ENCODE results near the gene TKFC. TPM values are rescaled to one million over a fixed set of nuclear protein-coding genes. Genes with fewer than 3 reads are reported as not detected.

TKFC gene
- total RNA-seq, 2 donors from 2014 or later: 39.6 to 41.9 TPM

DNA sequence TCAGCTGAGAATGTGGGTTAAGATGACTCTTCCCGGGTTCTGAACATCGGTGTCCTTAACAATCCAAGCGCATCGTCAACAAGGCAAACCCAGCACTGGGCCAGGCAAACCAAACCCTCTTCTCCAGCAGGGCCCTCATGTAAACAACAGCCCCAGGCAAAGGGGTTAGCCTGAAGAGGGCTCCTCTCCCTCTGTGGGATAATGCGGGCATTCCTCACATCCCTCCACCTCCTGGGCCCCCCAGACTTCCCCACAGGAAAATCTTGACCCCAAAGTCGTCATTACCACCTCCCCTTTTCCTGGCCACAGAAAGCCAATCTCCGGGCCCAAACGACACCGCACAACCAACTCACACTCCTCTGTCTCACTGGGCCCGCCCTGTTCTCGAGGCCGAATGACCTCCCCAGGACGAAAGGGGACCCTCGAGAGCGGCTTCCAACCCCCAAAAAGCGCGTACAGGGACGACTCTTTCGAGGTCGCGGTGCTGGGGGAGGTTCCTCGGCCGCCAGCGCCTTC is 689 bp upstream of the TKFC start:
- no peaks in the 10 kb centered on the region for H3K9me3 ChIP-seq (ENCODE audit: control insufficient read depth, low read length, poor library complexity, severe bottlenecking)
- Mint-ChIP-seq H3K36me3 (ENCODE audit: low read depth) (peaks cover 7% of the 10 kb centered on the region), H3K4me1 (peaks cover 45% of the 10 kb centered on the region), H3K27me3 (no peaks in the 10 kb centered on the region), H3K4me3 (peak overlapping the region; percentile 94), H3K27ac (peak overlapping the region; percentile 98)
- ATAC-seq (no peak), DNase-seq (no peak)

DNA sequence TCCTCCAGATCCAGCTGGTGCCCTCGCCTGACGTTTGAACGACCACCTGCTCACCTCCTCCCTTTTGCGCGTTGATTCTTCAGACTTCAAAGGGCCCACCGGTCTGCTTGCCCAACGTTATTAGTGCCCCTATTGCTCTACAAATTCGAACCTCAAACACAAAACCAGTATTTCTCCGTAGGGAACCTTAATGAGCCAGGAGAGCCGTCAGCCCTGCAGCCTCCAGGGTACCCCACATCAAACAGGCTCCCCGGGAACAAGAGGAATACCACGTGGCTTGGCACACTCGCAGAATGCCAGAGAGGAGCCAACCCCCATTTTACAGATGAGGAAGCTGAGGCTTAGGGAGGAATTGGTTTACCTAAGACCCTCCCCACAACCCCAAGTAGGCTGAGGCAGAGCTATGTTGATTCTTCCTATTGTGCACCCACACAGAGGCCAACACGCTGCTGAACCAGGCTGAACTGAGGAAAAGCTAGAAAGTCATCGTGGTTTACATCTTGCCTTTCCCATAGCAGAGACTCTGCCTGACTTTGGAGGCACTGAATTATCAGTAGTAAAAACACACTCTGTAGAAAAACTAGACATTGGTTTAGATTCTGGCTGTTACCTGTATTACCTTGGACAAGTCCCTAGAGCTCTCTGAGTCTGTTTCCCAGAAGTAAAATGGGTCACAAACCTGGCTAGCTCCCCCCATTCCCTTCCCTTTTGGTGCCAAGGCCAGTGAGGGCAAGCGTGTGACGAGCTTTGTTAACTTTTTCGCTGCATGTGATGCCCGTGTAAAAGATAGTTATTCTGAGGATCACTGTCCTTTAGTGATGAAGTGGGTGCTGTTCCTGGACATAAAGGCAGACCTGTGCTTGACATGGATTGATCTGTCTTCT is 764 bp downstream of the TKFC start:
- Mint-ChIP-seq H3K27me3 (no peaks in the 10 kb centered on the region), H3K36me3 (ENCODE audit: low read depth) (peaks cover 11% of the 10 kb centered on the region), H3K4me3 (peak overlapping the region; percentile 94), H3K4me1 (peaks cover 42% of the 10 kb centered on the region), H3K27ac (peak overlapping the region; percentile 98)
- no peaks in the 10 kb centered on the region for H3K9me3 ChIP-seq (ENCODE audit: control insufficient read depth, low read length, poor library complexity, severe bottlenecking)
- ATAC-seq: no peak
- no peak for DNase-seq

DNA sequence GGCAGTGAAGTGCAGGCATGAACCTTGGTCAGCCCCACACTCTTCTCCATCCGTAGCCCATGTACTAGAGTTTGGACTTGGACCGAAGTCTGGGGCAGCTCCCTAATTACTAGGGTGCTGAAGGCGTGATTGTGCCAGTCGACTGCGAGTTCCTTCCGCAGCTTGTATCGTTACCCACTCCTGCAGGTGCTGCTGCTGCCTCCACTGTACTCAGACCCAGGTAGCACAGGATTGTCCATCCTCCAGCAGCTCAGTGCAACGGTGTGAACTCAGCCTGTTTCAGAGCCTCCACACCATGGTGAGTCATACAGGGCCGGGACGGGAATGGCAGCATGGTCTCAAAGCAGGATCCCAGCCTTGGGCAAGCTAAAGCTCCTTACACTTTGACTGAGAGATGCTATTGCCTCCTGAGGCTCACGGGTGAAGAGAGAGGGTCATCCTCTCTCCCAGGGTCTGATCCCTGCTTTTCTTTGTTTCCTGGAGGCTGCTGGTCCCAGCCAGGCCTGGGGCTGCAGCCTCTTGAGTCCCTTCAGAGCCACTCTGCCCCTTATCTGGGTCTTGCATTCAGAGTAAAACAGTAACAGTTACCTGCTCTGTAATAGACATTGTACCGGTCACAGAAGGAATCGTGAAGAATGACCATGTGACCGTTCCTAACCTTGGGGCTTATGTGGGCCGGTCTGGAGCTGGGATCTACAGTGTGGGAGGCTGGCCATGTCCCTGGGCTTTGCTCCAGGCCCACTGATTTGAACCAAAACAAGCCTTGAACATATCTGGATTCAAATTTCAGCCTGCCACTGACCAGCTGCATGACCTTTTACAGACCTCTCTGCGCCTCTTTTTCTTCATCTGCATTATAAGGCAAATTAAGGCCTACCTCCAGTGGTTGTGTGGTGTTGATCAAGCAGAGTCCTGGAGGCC is 1.7 kb downstream of the TKFC start:
- H3K27me3 Mint-ChIP-seq: no peaks in the 10 kb centered on the region
- peaks cover 6% of the 10 kb centered on the region for H3K36me3 Mint-ChIP-seq (ENCODE audit: low read depth)
- peak overlapping the region; percentile 98 for H3K27ac Mint-ChIP-seq
- DNase-seq (no peak), ATAC-seq (no peak)
- H3K4me1 Mint-ChIP-seq: peaks cover 36% of the 10 kb centered on the region
- no peaks in the 10 kb centered on the region for H3K9me3 ChIP-seq (ENCODE audit: control insufficient read depth, low read length, poor library complexity, severe bottlenecking)
- H3K4me3 Mint-ChIP-seq: peak overlapping the region; percentile 94

DNA sequence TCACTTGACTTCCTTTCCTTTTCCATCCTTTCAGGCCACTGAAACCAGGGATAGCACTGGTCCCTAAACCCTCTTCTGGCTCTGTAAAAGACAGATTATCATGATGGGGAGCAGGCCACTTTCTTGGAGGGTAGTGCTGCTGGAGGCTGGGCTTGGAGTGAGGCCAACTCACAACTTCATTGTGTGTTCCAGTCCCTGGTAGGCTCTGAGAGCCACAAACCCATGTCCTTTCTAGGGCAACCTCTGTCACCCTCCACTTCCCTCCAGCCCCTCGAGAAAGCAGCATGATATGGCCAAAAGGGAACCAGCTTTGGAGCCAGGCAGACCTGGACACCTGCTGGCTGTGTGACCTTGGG is 2.3 kb downstream of the TKFC start:
- H3K4me1 Mint-ChIP-seq: peaks cover 30% of the 10 kb centered on the region
- no peaks in the 10 kb centered on the region for H3K27me3 Mint-ChIP-seq
- no peaks in the 10 kb centered on the region for H3K9me3 ChIP-seq (ENCODE audit: control insufficient read depth, low read length, poor library complexity, severe bottlenecking)
- no peak overlapping the region for H3K4me3 Mint-ChIP-seq
- no peak for DNase-seq
- ATAC-seq: no peak
- H3K27ac Mint-ChIP-seq: peak overlapping the region; percentile 73
- peaks cover 6% of the 10 kb centered on the region for H3K36me3 Mint-ChIP-seq (ENCODE audit: low read depth)

DNA sequence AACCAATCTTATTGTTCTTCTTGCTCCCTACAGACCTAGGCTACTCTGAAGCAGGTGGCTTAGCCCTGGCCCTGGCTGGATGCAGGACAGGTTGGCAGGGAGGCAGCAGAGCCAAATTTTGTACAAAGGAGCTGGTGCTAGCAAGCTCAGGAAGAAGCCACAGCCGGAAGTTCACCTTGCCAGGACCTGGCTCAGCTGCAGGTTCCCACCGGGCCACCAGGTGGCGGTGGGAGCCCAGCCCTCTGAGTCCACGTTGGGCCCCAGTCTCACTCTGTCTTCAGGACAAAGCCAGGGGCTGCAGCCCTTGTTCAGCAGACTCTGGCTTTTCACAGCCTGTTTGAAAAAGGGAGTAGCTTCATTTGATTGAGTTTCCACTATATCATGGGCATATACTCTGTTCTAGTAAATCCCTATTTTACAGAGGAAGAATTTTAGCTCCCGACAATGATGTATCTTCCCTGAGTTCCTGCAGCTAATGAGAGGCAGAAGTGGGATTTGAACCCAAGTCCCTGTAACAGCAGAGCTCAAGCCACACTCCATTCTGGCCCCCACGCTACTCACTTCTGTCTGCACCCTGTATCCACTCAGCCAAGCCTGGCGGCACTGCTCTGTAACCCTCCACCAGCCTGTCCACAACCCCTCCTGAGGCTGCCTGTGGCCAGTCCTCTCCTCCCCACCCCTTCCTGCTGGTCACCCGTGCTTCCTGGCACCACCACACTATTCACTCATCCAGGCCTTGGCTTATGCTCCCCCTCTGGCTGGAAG is 3.3 kb downstream of the TKFC start:
- Mint-ChIP-seq H3K27me3 (no peaks in the 10 kb centered on the region), H3K36me3 (ENCODE audit: low read depth) (peaks cover 6% of the 10 kb centered on the region), H3K4me3 (peak overlapping the region; percentile 25), H3K4me1 (peaks cover 25% of the 10 kb centered on the region), H3K27ac (peak overlapping the region; percentile 73)
- H3K9me3 ChIP-seq (ENCODE audit: control insufficient read depth, low read length, poor library complexity, severe bottlenecking): no peaks in the 10 kb centered on the region
- DNase-seq (peak; percentile 74 to 83 (median 74)), ATAC-seq (peak; percentile 62)

DNA sequence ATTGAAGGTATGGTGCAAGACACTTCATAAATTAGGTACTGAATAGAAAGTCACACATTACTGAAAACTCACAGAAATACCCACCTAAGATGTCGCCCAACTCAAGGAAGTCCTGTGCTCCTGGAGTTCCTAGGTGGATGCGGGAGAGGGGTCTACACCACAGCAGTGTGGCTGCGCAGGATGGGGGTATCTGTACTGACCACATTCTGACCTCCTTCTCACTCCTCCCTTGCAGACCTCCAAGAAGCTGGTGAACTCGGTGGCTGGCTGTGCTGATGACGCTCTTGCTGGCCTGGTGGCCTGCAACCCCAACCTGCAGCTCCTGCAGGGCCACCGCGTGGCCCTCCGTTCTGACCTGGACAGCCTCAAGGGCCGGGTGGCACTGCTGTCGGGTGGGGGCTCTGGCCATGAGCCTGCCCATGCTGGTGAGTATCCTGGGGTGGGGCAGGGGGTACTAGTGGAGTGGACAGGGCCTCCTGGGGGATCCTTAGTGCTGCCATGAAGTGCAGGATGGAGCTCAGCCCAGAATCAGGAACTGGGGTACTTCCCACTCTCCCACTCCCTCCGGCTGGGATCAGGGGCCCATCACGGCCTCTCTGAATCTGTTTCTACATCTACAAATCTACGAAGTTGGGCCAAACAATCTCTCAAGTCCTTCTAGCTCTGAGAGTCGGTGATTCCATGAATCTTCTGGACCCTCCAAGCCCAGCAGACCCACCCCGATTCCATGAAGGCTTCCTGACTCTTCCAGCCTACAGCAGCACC is 4.9 kb downstream of the TKFC start:
- peak overlapping the region; percentile 89 for H3K27ac Mint-ChIP-seq
- no peaks in the 10 kb centered on the region for H3K9me3 ChIP-seq (ENCODE audit: control insufficient read depth, low read length, poor library complexity, severe bottlenecking)
- H3K36me3 Mint-ChIP-seq (ENCODE audit: low read depth): peaks cover 3% of the 10 kb centered on the region
- no peak overlapping the region for H3K4me3 Mint-ChIP-seq
- peaks cover 15% of the 10 kb centered on the region for H3K4me1 Mint-ChIP-seq
- ATAC-seq (no peak), DNase-seq (no peak)
- no peaks in the 10 kb centered on the region for H3K27me3 Mint-ChIP-seq

DNA sequence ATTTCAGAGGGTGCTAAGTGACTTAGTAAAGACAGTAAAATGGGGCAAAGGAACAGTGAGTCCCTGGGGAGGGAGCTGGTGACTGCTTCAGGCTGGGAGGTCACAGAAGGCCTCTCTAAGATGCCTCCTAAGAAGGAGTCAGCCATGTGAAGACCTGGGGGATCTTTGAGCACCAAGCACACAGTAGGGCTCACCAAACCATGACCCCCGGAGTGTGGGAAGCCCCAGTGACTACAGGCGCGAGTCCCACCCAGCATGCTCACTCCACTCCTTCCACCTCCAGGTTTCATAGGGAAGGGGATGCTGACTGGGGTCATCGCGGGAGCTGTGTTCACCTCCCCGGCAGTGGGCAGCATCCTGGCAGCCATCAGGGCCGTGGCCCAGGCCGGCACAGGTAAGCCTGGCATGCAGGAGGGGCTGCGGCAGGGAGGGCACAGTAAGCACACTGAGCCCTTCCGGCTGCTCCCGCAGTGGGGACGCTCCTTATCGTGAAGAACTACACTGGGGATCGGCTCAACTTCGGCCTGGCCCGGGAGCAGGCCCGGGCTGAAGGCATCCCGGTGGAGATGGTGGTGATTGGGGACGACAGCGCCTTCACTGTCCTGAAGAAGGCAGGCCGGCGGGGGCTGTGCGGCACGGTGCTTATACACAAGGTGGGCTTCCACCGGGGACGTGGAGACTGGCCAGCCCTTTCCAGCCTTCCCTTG is 5.9 kb downstream of the TKFC start:
- Mint-ChIP-seq H3K4me3 (no peak overlapping the region), H3K4me1 (peaks cover 8% of the 10 kb centered on the region), H3K27me3 (no peaks in the 10 kb centered on the region), H3K27ac (no peak overlapping the region), H3K36me3 (ENCODE audit: low read depth) (peaks cover 3% of the 10 kb centered on the region)
- no peak for ATAC-seq
- no peak for DNase-seq
- no peaks in the 10 kb centered on the region for H3K9me3 ChIP-seq (ENCODE audit: control insufficient read depth, low read length, poor library complexity, severe bottlenecking)

DNA sequence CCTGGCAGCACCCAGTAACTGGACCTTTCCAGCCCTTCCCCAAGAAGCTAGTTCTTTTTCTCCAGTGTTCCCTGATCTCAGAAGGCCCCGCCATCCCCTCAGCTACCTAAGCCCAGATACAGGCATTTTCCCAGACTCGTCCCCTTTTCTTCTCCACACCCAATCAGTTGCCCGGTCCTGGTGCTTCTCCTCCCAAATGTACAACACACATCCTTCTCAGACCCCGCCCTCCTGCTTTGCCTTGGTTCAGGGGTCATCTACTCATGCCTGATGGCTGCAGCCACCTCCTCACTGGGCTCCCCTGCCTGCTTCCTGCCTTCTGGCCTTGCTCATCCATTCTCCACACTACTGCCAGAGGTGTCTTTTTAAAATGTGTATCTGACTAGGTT is 6.5 kb downstream of the TKFC start:
- no peak for ATAC-seq
- peak overlapping the region; percentile 27 for H3K27ac Mint-ChIP-seq
- peaks cover 8% of the 10 kb centered on the region for H3K4me1 Mint-ChIP-seq
- H3K36me3 Mint-ChIP-seq (ENCODE audit: low read depth): peaks cover 3% of the 10 kb centered on the region
- H3K27me3 Mint-ChIP-seq: no peaks in the 10 kb centered on the region
- H3K9me3 ChIP-seq (ENCODE audit: control insufficient read depth, low read length, poor library complexity, severe bottlenecking): no peaks in the 10 kb centered on the region
- H3K4me3 Mint-ChIP-seq: no peak overlapping the region
- no peak for DNase-seq

DNA sequence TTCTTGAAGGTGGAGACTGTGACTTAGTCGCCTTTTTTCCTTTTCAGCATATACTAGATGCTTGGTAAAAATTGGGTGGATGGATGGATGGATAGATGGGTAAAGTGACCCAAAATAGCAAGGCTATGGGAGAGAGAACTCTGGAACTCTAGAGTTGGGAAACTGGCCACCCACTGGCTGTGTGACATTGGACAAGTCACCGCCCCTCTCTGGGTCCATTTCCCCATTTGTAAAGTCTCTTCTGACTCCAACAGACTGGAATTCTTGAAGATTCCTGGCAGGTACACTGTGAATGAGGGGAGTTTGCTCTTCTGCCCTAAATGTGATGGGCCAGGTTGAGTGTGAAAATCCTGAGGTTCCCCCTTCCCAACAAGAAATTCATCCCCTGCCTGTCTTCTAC is 8.0 kb downstream of the TKFC start:
- H3K27me3 Mint-ChIP-seq: no peaks in the 10 kb centered on the region
- H3K36me3 Mint-ChIP-seq (ENCODE audit: low read depth): peaks cover 3% of the 10 kb centered on the region
- peaks cover 8% of the 10 kb centered on the region for H3K4me1 Mint-ChIP-seq
- no peaks in the 10 kb centered on the region for H3K9me3 ChIP-seq (ENCODE audit: control insufficient read depth, low read length, poor library complexity, severe bottlenecking)
- ATAC-seq (no peak), DNase-seq (no peak)
- no peak overlapping the region for H3K4me3 Mint-ChIP-seq
- H3K27ac Mint-ChIP-seq: no peak overlapping the region

DNA sequence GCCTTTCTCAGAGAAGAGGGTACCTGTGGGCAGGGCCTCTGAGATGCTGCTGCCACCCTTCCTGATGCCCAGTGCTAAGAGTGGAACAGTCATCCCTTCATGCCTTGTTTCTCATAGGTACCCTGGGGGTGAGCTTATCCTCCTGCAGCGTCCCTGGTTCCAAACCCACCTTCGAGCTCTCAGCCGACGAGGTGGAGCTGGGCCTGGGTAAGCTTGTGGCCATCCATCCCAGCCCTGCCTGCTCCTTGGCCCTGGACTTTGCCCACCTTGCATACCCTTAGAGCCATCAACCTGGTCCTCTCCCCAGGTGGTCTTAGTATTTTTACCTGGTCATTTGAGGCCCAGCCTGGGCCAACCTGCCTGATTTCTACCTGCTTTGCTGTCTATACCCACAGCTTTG is 8.7 kb downstream of the TKFC start:
- no peak overlapping the region for H3K4me3 Mint-ChIP-seq
- peaks cover 3% of the 10 kb centered on the region for H3K36me3 Mint-ChIP-seq (ENCODE audit: low read depth)
- H3K27ac Mint-ChIP-seq: peak overlapping the region; percentile 60
- H3K27me3 Mint-ChIP-seq: no peaks in the 10 kb centered on the region
- peaks cover 10% of the 10 kb centered on the region for H3K4me1 Mint-ChIP-seq
- H3K9me3 ChIP-seq (ENCODE audit: control insufficient read depth, low read length, poor library complexity, severe bottlenecking): no peaks in the 10 kb centered on the region
- no peak for DNase-seq
- ATAC-seq: no peak

DNA sequence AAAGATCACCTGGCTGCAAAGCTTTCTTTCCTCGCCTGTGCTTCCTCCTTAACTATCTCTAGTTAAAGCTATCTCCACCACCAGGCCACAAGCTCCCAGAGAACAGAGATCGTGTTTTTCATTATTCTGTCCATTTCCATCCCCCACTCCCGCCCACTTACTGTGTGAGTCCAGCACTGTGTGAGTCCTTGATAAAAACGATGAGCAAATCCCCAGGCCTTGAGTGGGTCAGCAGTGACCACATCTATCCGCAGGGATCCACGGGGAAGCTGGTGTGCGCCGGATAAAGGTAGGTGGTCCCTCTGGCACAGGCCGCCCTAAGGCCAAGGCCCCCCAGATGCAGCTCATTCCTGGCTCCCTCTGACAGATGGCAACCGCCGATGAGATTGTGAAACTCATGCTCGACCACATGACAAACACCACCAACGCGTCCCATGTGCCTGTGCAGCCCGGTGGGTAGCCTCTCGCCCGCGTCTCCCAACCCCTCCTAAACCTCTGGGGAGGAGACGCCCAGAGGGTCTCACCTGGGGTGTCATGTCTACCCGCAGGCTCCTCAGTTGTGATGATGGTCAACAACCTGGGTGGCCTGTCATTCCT is 9.3 kb downstream of the TKFC start:
- DNase-seq (no peak), ATAC-seq (no peak)
- no peaks in the 10 kb centered on the region for H3K27me3 Mint-ChIP-seq
- H3K9me3 ChIP-seq (ENCODE audit: control insufficient read depth, low read length, poor library complexity, severe bottlenecking): no peaks in the 10 kb centered on the region
- peaks cover 3% of the 10 kb centered on the region for H3K36me3 Mint-ChIP-seq (ENCODE audit: low read depth)
- H3K27ac Mint-ChIP-seq: peak overlapping the region; percentile 60
- peaks cover 7% of the 10 kb centered on the region for H3K4me1 Mint-ChIP-seq
- H3K4me3 Mint-ChIP-seq: no peak overlapping the region

Measured in T-helper 17 cell (primary cell).